PFSK-1 (cell line): Measurements from ENCODE around the gene ARL2.

Experiments used
- FOXP2 ChIP-seq: optimal IDR thresholded peaks from 2 replicates; pipeline ENCODE3; 2011; ENCODE audit warnings: borderline replicate concordance, control low read depth, inconsistent platforms; ENCODE audit not compliant: insufficient read depth; ENCODE audit errors: extremely low read length, extremely low read depth
- POLR2AphosphoS5 ChIP-seq: IDR thresholded peaks from 2 replicates; pipeline ENCODE4 v1.6.1; 2012; ENCODE audit warnings: low read depth, mild to moderate bottlenecking, control low read depth, low read length, moderate library complexity
- REST ChIP-seq, 2 experiments: IDR thresholded peaks; 2 replicates each; pipeline versions ENCODE4 v1.6.1 to v1.8.0; 2011 to 2012; ENCODE audit warnings: low read depth in 2 of 2, low read length in 2 of 2, control low read depth in 1 of 2, inconsistent platforms in 1 of 2, mild to moderate bottlenecking in 1 of 2, moderate library complexity in 1 of 2; ENCODE audit not compliant: insufficient read depth in 1 of 2
- SIN3A ChIP-seq: IDR thresholded peaks from 2 replicates; pipeline ENCODE4 v1.6.1; 2012; ENCODE audit warnings: mild to moderate bottlenecking, low read length, moderate library complexity, borderline replicate concordance; ENCODE audit not compliant: insufficient read depth
- TAF1 ChIP-seq: IDR thresholded peaks from 2 replicates; pipeline ENCODE4 v1.6.1; 2012; ENCODE audit warnings: low read length, control low read depth, borderline replicate concordance; ENCODE audit not compliant: insufficient read depth

- no peak for TF ChIP-seq REST (IDR thresholded peaks at IDR 0.05; ENCODE audit: insufficient read depth in 1 of 2, low read depth in 2 of 2, low read length in 2 of 2)
- TF ChIP-seq SIN3A, result no peak
- TF ChIP-seq TAF1, result no peak
- TF ChIP-seq POLR2AphosphoS5, result no peak
- TF ChIP-seq FOXP2, result no peak
Observed at GRCh38 chr11:65058419-65059054, 44.6 kb downstream of the ARL2 start, which contains the start of gene NAALADL1.
